GM18505 (cell line): Measurements from ENCODE around the gene NTSR1.
A peak's percentile ranks its signal among the peaks of the same experiment; 100 is the strongest.

Experiments used
- ATAC-seq: cut with Tn5 transposase; IDR thresholded peaks from one replicate; pipeline ENCODE4 v1.9.1; 2021; ENCODE audit not compliant: unreplicated experiment
- POLR2A ChIP-seq: IDR thresholded peaks from 4 replicates; pipeline ENCODE4 v1.6.1; 2011; ENCODE audit warnings: borderline replicate concordance; ENCODE audit not compliant: insufficient read depth, insufficient read length; ENCODE audit errors: extremely low read depth

NTSR1 gene

DNA sequence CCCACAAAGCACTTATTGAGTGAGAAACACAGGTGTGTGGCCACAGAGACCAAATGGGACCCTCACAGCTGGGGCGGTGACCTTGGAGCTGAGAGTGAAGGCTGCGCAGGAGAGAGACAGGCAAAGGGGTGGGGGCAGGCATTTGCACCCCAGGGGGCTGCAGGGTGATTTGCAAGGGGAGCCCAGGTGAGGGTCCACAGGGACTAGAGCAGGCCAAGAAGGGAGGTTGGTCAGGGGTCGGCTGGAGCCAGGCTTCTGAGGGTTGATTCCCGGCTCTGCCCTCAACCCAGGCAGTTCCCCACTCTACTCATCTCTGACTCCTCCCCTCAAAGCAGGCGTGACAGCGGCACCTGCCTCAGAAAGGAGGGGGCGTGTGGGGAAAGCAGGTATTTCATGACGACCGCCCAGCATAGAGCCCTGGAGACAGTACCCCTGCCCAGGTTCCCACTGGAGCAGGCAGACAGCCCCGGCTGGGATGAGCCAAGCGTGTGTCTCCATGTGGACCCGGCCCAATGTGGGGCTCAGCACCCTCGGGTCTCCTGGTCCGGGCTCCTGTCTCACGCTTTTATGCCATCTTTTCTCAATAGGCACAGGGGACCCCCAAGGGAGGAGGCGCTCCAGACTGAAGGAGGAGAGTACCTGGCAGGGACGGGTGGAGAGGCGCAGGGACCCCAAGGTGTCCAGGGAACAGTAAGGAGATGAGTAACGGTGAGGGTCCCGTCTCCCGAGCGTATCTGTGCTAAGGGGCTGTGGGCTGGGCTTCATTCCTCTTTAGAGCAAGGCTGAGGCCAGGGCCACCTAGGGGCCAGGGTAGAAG lies 84.5 kb downstream of the NTSR1 start:
- TF ChIP-seq POLR2A, result no peak
- no peak for ATAC-seq

DNA sequence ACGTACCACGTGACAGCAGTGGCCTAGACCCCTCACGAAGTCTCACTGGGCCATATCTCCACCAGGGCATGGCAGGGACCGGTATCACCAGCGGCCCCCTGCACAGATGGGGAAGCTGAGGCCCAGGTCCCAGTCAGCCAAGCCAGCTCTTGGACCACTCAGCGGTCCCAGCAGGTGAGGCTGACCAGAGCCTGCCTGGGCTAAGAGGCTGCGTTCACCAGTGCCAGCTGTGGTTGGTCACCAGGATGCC lies 85.0 kb downstream of the NTSR1 start:
- ATAC-seq, result no peak
- TF ChIP-seq POLR2A, result no peak

DNA sequence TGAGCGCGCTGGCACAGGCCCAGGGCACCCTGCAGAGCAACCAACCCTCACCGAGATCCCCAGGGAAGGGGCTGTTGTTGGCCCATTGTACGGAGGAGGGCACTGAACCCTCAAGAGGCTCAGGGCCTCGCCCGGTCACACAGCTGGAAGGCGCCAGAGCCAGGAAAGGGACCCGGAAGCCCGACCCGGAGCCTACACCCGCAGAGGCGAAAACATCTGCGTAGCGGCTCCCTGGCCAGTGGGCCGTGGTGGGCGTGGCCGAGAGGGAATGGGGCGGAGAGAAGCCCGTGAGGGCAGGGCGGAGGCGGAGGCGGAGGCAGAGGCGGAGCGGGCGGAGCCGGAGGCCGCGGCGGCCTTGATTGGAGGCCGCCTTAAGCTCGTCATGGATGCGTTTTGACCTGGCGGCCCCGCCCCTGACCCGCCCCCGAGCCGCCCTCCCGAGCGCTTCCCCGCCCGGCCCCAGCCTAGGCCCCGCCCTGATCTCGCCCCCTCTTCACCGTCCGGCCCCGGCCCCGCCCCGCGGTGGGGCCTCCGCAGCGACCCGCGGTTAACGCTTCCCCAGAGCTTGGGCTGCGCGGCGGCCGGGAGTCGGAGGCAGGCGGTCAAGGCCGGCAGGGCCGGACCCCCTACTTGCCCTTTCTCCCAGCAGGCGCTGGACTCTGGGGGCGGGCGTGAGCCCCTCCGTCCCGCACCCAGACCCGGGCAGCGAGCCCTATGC lies 85.5 kb downstream of the NTSR1 start:
- peak; percentile 78 for TF ChIP-seq POLR2A
- peak; percentile 50 for ATAC-seq

DNA sequence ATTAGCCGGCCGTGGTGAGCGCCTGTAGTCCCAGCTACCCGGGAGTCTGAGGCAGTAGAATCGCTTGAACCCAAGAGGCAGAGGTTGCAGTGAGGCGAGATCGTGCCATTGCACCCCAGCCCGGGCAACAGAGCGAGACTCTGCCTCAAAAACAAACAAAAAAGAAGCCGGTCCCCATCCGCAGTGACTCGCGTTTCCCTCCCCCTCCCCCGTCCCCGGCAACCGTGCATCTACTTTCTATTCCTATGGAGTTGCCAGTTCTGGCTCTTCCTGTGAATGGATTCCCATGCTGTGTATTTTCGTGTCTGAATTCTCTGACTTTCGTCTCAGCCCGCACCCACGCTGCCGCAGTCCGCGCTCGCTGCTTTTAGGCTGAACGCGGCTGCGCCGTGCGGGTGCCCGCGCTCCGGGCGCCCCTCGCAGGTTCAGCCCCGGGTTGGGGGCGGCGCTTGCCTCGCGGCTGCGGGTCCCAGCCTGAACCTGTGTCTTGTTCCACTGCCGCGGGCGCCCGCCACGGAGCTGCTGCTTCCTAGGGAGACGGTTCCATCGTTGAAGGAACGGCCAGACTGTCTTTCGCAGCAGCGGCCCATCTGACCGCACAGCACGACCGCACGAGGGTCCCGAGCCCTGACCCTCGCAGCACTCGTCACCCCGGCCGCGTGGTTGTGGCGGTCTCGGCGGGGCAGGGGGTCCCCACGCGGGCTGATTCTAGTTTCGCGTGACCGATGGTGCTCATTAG lies 86.6 kb downstream of the NTSR1 start:
- no peak for ATAC-seq
- TF ChIP-seq POLR2A, result peak; percentile 35

DNA sequence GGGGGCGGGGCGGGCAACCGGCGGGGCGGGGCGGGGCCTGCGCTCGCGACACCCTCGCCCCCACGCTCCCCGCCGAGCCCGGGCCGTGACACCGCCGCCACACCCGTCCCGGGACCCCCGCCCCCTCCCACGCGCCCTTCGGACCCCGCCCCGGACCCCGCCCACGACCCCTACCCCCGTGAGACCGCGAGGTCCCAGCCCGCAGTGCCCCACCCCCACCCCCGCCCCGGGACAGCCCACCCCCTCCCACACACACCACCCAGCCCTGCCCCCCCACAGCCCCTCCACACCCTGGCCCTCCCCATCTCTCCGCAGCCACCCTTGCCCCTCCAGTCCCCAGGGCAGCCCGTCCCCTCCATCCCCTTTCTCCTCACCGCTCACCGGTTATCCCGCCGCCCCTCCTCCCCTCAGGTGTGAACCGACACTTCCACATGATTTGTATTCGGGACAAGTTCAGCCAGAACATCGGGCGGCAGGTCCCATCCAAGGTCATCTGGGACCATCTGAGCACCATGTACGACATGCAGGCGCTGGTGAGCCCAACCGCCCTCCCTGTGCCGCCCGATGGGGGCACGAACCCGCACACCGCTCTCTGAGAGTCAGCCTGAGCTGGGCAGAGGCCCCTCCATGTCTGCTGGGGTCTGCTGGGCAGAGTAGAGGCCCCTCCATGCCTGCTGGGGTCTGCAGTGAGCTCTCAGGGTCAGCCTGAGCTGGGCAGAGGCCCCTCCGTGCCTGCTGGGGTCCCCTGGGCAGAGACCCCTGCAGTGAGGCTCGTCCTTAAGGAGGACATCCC lies 88.3 kb downstream of the NTSR1 start:
- no peak for TF ChIP-seq POLR2A
- no peak for ATAC-seq

DNA sequence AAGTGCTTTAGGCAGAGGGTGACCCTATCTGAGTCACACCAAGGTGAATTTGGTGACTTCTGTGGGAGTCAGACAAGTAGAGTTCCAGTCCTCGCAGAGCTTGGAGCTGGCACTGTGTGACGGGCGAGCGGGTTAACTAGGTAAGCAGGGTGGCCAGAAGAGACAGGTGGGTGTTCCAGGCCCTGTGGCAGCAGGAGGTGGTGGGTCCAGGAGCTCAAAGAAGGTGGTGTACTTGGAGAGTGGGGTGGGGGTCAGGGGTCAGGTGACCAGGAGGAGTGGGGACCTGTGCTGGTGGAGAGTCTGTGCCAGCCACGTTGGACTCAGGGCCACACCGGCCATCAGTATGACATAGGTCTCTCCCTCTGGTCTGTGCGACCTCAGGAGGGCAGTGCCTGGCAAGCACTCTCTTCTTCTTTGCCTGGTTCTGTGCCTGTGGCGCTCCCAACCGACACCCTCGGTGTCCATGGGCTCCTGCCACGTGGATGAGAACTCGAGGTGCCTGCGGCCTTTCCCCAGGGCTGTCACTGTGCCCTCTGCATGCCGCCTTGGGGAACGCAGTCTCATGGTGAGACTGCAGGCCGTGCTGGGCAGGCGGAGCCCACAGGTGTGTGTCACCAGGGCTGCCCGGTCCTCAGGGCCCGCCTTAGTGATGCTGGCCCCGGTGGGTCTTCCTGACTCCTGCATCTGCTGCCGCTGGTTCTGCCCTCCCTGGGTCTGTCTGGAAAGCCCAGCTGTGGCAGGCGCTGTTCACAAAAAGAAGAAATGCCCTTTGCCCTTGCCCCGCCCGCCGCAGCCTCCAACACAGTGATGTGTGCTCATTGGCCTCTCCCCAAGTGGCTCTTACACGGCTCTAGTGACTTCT lies 89.3 kb downstream of the NTSR1 start:
- ATAC-seq, result no peak

DNA sequence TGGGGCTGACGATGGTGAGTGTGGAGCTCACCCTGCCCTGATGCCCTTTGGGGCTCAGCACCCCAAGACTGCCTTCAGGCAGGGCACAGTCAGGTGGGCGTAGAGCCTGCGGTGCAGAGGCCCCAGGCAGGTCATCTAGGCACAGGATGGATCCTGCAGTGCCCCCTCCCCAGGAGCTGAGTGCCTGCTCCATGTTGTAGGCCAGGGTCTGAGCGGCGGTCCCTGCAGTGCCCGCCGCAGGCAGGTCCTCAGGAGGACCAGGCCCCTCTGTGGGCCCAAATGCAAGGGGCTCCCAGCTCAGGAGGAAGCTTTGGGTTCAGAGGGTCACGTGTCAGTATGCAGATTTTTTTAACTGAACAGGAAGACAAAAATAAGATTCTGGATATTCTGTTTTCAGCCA lies 90.4 kb downstream of the NTSR1 start:
- no peak for ATAC-seq
- no peak for TF ChIP-seq POLR2A

More for the DNA sequence above, 89.3 kb downstream of the NTSR1 start:
- no peak for TF ChIP-seq POLR2A

DNA sequence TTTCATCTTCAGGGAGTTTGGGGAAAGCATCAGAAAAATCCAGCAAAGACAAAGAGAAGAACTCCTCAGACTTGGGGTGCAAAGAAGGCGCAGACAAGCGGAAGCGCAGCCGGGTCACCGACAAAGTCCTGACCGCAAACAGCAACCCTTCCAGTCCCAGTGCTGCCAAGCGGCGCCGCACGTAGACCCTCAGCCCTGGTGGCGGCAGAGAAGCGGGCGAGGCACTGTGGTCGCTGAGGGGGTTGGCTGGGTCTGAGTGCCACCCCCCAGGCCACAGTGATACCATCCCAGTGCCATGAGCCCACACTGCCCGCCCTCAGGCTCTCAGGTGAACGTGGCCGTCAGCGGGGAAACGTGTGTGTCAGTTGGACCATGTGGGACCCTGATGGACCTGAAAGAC lies 90.8 kb downstream of the NTSR1 start:
- no peak for TF ChIP-seq POLR2A
- no peak for ATAC-seq

DNA sequence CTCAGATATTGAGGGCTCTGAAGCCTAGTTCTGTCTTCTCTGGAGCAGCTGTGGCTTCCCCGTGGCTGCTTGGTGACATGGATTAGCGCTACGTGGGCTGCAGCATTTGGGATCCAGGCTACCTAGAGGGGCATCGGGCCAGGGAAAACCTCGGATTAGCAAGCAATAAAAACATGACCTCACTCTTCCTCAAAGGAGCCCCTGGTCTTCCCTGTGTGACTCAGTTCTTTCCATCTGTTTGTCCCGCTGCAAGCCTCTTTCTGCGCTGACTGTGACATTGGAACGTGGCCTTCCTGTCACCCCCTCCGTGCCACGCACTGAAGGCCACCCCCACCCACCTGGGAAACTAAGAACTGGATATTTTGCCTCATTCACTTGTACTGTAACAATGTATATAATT lies 91.2 kb downstream of the NTSR1 start:
- ATAC-seq, result no peak

DNA sequence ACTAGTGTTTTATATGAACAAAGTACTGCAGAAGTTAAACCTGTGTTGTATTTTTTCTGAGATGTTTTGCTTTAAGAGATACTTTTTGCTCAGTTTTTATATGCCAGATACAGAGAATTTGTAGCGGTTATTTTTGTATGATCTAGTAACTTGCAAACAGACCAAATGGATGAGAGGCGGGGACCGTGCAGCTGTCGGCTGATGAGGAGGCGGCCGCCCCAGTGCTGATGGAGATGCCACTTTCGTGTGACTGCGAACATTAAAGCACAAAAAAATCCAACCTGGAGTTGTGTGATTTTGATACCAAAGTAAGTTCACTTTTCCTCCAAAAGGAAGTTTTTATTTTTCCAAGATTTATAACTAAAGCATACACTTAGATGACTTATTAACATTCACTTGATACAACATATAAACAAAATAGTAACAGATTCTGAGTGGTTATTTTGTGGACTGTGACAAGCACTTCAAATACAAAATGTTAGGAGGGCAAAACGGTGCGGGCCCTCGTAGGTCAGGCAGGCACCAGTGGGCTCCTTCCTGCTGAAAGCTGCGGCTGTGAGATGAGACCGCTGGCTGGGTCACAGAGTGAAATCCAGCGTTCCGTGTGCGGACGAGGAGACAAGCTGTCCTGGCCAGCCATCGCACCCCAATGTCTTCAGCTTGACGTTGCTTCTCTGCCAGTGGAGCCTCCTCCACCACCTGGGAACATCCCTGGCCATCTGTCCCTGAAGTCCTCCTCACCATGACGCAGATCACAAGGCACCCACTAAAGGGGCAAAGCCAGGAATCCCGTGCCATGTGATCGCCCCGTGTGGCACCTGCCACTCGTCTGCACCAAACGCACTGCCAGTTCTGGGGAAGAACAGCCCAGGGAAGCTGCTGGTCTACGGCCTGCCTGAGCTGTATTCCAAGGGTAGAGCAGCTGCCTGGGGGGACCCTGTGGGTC lies 92.0 kb downstream of the NTSR1 start:
- ATAC-seq, result no peak
- TF ChIP-seq POLR2A, result no peak

More for the DNA sequence above, 91.2 kb downstream of the NTSR1 start:
- no peak for TF ChIP-seq POLR2A

DNA sequence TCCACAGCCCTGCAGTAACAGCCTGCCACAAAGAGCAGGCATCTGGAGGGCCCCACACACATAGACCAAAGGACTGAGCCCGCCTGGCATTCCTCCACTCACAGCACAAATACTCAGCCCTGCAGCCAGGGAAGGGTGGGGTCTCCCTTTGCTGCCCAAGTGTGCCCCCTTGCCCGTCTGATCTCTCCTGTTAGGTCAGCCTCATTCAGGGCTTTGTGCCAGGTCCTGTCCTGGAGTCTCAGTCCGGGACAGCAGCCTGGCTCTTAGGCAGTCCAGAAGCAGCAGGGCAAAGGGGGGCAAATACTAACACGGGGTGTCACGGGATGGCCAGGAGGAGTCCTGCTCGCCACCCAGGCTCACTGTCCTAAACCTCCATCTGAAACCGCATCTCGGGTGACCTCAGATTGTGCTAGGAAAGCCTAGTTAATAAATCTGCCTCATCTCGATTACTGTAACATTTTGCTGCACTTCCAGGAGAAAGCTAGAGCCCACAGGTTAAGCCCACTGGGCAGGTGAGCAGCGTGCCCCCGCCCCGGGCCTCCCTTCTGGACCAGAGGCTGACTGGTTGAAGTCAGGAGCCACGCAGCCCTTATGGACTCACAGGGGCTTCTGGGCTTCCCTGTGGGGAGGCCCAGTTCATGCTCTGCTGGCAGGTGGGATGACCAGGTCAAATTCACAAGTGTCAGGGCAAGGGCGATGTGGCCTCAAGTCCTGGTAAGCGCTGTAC lies 92.8 kb downstream of the NTSR1 start:
- no peak for ATAC-seq
- no peak for TF ChIP-seq POLR2A
